ENCODE measurements around the gene SORL1.

The SORL1 gene

DNA sequence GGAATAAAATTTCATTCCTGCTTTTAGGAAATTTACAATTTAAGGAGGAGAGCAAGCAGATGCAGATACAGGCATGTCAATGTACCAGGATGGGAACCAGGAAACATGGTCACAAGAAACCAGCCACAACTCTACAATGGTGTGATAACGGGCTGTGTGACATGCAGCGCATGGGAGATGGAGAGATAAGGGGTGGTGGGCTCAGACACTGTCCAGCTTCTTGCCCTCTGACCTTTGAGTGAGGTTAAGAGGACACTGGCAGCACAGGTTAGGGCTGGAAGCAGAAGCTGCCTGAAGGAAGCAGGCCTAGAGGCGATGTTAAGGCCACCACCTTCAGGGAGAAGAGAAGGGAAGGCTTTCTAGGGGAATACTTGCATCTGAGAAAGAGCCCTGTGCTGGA is 3.0 kb downstream of the SORL1 start:
- no peak for DNase-seq

DNA sequence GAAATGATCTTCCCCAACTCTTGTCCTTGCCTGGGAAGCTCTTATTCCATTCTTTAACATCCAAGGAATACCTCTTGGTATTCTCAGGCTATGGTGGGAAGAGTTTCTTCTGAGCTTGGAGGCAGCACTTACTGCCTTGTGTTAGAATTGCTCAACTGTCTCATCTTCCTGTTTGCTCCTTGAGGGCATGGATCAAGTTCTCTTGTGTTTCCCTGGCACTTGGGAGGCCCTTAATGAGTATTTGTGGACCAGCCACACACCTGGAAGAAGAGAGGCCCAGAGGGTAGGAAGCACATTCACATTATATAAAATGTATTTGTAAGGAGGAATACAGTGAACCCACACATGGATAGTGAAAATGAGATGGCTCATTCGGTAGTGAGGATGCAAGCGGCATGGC is 4.0 kb downstream of the SORL1 start:
- no peak for DNase-seq

- DNase-seq = no peak
These were observed 4.8 kb downstream of the SORL1 start for GRCh38 chr11:121456816-121457431.

DNA sequence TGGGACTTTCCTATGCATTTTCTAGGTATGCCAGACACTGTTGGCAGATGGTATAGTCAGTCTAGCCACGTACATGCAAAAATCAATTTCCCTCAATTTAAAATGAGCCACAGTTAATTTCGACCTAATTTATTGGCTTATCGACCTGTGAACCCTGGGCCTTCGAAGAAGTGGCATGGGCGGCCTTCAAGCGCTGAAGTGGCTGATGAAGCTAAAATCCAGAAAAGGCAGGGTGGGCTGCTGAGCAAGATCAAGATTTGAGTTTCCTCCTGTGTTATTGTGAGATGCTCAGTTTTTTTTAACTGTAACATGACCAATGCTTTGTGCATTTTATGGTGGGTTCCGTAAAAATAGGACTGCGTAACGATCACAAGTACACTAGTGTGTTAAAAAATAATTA is 6.4 kb downstream of the SORL1 start:
- no peak for DNase-seq

- no peak for DNase-seq
These were observed 7.4 kb downstream of the SORL1 start for GRCh38 chr11:121459413-121460017.

DNA sequence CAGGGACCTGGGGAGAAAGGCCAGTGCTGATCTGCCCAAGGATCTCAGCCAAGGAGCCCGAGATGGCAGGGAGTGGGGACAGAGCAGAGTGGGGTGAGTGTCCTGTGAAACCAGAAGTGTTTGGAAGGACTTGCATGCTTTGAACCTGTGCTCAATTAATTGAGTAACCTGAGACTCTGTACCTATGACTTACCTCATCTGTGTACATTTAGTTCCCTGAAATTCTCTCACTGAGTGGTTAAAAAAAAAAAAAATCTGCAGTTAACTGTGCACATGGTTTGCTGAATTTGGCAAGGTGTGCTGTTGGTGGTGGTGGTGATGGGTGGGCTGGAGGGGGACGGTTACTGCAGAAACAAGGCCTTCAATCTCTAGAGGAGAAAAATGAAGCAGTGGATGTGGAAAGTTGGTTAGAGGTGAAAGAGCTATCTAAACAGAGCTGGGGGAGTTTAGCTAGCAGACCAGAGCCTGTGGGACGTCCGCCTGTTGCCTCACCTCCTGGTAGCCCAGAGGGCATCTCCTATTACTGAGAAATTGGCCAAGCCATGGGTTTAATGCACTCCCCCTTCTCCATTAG is 8.9 kb downstream of the SORL1 start:
- DNase-seq = no peak

GRCh38 chr11:121461843-121462242 is 9.7 kb downstream of the SORL1 start:
- no peak for DNase-seq

GRCh38 chr11:121463689-121464335 is 11.7 kb downstream of the SORL1 start:
- DNase-seq = no peak

- DNase-seq = peak; percentile 76
These were observed 12.3 kb downstream of the SORL1 start for GRCh38 chr11:121464352-121464946.

- no peak for DNase-seq
These were observed 13.6 kb downstream of the SORL1 start for GRCh38 chr11:121465709-121466062.

GRCh38 chr11:121466063-121466794 is 14.1 kb downstream of the SORL1 start:
- DNase-seq = no peak

GRCh38 chr11:121467471-121467870 is 15.4 kb downstream of the SORL1 start:
- no peak for DNase-seq

DNA sequence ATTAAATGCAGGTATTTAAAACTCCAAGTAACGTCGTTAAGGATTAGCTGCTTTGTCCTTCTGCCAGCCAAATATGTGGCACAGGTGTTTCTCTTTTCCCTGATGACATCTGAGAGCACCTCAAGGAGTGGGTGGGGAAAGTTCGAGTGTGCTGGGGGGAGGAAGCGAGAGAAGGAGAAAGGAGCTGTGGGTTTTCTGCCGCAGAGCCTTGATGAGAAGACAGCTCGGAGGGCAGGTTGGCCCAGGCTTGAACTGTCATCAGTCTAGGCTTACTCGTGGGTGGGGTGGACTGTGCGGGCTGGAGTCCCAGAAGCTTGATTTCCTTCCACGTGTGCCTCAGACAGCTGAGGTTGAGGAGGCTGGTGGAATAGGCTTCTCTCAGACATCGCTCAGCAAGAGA is 15.9 kb downstream of the SORL1 start:
- DNase-seq = peak; percentile 80

GRCh38 chr11:121469910-121470309 is 17.8 kb downstream of the SORL1 start:
- DNase-seq = no peak

DNA sequence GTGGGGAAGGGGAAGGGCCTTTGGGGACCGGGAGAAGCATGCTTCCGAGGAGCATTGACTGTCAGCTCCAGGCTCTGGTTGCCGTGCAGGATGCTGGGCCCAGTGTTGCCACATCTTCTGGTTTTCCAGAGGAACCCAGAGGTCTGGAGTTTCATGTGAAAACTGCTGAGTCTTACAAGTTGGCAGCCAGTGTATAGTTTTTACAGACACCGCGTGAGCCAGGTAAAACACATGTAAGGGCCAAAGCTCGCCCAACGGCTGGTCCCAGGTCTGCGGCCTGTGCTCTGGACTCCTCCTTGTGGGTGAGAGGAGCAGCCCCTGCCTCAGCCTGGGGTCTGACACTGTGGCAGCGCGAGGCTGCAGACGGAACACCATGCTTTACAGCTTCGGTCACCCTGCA is 19.1 kb downstream of the SORL1 start:
- DNase-seq = no peak

DNA sequence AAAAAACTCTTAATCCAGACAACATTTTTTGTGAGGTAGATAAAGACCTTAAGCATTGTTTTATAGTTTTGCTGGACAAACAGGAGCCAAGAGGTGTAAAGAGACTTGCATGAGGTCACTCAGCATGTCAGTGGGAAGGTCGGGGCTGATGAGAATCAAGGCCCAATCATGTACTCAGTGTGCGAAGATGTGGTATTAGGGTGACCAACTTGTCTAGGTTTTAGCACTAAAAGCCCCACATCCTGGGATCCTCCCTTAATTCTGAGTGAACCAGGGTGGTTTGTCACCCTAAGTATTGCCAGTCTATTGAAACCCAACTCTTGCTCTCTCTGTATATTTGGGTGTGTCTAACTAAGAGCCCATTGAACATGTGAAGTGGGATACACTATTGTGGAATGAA is 20.2 kb downstream of the SORL1 start:
- no peak for DNase-seq

GRCh38 chr11:121473064-121473777 is 21.1 kb downstream of the SORL1 start:
- no peak for DNase-seq

- no peak for DNase-seq
These were observed 22.6 kb downstream of the SORL1 start for GRCh38 chr11:121474680-121475079.

DNA sequence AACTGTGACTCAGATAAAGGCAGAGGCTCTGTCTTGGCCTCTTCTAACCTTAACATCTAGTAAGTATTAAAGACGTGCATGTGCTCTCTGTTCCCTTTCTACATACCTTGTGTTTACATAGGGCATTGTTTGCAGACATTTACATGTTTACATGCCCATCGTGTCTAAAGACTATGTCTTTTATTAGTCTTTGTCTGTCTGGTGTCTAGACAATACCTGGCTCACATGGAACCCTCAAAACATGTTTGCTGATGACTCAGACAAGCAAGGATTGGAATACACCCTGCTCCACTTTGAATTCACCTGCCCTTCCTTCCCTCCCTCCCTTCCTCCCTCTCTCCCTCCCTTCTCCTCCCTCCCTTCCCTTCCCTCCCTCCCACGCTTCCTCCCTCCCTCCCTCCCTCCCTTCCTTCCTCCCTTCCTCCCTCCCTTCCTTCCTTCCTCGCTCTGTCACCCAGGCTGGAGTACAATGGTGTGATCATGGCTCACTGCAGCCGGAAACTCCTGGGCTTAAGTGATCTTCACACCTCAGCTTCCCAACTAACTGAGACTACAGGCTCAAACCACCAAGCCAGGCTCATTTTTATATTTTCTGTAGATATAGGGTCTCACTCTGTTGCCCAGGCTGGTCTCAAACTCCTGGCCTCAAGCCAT is 24.4 kb downstream of the SORL1 start:
- no peak for DNase-seq

GRCh38 chr11:121478226-121478894 is 26.2 kb downstream of the SORL1 start:
- no peak for DNase-seq
